ENCODE measurements around the gene KNCN. TPM values are rescaled to one million over a fixed set of nuclear protein-coding genes. Genes with fewer than 3 reads are reported as not detected.
A peak's percentile ranks its signal among the peaks of the same experiment; 100 is the strongest.

Gene KNCN
- total and polyA plus RNA-seq, 10 of the 15 experiments (the other 5 are each of a cell fraction or from before 2014, with no cell fraction given), result not detected

DNA sequence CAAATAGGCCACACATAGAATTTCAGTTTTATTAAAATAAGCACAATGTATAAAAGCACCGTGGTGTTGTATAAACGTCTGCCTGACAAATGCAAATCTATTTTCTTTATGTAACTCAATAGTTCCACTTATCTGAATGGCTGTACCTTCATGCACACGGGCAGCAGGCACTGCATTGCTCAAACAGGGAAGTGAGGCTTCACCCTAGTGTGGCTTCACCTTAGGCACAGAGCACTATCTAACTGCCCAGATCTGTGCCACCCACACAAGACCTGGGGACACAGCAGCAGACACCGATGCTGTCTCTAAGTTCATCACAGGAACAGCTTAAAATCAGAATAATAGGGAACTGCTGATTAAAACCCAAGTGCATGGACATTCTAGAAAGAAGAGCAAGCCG is 6.0 kb upstream of the KNCN start:
- SMC1A ChIA-PET (ENCODE audit: uncharacterized antibody, unreplicated experiment), result no interaction called here
- no peak overlapping the region for H3K4me3 ChIP-seq
- no peak overlapping the region for H3K4me2 ChIP-seq (ENCODE audit: control insufficient read depth, insufficient read depth)
- RAD21 ChIA-PET (ENCODE audit: unreplicated experiment), result no interaction called here
- WGBS (ENCODE audit: insufficient coverage, insufficient replicate concordance, low lambda C conversion rate, missing lambda C conversion rate), result 24% methylated on average over 5 of the region's 5 CpGs
- POLR2A ChIA-PET, result no interaction called here
- ATAC-seq (no peak), FAIRE-seq (no peak), DNase-seq (ENCODE audit: low read depth, low spot score) (no peak)
- no peak overlapping the region for H3K9ac ChIP-seq (ENCODE audit: control insufficient read depth, insufficient read depth, low read length)
- H2AFZ ChIP-seq (ENCODE audit: control insufficient read depth, low read depth, low read length), result no peak overlapping the region
- intact Hi-C loops (cut with micrococcal nuclease; ENCODE audit: unreplicated experiment), result no loop called here
- no peaks in the 10 kb centered on the region for H4K20me1 ChIP-seq (ENCODE audit: control insufficient read depth, insufficient read depth)
- H3K4me1 ChIP-seq (ENCODE audit: control insufficient read depth, insufficient read depth, low read length), result no peaks in the 10 kb centered on the region
- H3K36me3 ChIP-seq (ENCODE audit: control insufficient read depth in 2 of 2, insufficient read depth in 2 of 2, low read length in 1 of 2), result peaks cover 0 to 3% of the 10 kb centered on the region in 2 experiments; a peak in 2 of 4 replicates
- in situ Hi-C loops (cut with MboI), result no loop called here
- BruUV-seq (replicated peaks), result TSS peak; percentile 70
- no peak overlapping the region for H3K27ac ChIP-seq (ENCODE audit: control insufficient read depth, insufficient read depth)
- CTCF ChIA-PET, result no interaction called here
- no peaks in the 10 kb centered on the region; a peak in 1 of 4 replicates for H3K27me3 ChIP-seq (replicated peaks in 1 of 2; ENCODE audit: control insufficient read depth in 2 of 2, insufficient read depth in 2 of 2, low read length in 1 of 2)
- H3K9me3 ChIP-seq (replicated peaks; ENCODE audit: control insufficient read depth, insufficient read depth, low read length), result no peaks in the 10 kb centered on the region
- H3K79me2 ChIP-seq (ENCODE audit: control insufficient read depth, insufficient read depth, low read length), result no peaks in the 10 kb centered on the region
- TF ChIP-seq SMARCA5 (IDR thresholded peaks at IDR 0.05) (no peak), NR2F1 (conservative IDR thresholded peaks at IDR 0.05) (no peak), SRF (IDR thresholded peaks at IDR 0.05; ENCODE audit: low read depth in 2 of 2, low read length in 2 of 2) (no peak), ZBTB11 (CRISPR knock-in tag; IDR thresholded peaks at IDR 0.05) (no peak), PML (IDR thresholded peaks at IDR 0.05; ENCODE audit: low read length) (no peak), GABPA (IDR thresholded peaks at IDR 0.05; ENCODE audit: low read depth) (no peak), NRF1 (conservative IDR thresholded peaks at IDR 0.05; ENCODE audit: low read depth, low read length) (no peak)
- TF ChIP-seq, protein P1, sequence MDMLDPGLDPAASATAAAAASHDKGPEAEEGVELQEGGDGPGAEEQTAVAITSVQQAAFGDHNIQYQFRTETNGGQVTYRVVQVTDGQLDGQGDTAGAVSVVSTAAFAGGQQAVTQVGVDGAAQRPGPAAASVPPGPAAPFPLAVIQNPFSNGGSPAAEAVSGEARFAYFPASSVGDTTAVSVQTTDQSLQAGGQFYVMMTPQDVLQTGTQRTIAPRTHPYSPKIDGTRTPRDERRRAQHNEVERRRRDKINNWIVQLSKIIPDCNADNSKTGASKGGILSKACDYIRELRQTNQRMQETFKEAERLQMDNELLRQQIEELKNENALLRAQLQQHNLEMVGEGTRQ (IDR thresholded peaks at IDR 0.05; ENCODE audit: borderline replicate concordance, low read depth, low read length), result no peak
- TF ChIP-seq, protein P2, sequence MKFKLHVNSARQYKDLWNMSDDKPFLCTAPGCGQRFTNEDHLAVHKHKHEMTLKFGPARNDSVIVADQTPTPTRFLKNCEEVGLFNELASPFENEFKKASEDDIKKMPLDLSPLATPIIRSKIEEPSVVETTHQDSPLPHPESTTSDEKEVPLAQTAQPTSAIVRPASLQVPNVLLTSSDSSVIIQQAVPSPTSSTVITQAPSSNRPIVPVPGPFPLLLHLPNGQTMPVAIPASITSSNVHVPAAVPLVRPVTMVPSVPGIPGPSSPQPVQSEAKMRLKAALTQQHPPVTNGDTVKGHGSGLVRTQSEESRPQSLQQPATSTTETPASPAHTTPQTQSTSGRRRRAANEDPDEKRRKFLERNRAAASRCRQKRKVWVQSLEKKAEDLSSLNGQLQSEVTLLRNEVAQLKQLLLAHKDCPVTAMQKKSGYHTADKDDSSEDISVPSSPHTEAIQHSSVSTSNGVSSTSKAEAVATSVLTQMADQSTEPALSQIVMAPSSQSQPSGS (IDR thresholded peaks at IDR 0.05; ENCODE audit: low read length), result no peak
